ENCODE results near the gene NXNL1. TPM values are rescaled to one million over a fixed set of nuclear protein-coding genes. Genes with fewer than 3 reads are reported as not detected.

The NXNL1 gene
- total RNA-seq, result not detected in 2 replicates

GRCh38 chr19:17460372-17461230 lies at the start of gene NXNL1:
Gene NXNL1, minus strand, starts transcription at chr19:17460926. Its CDS starts 57 bp downstream, at chr19:17460869.

GRCh38 chr19:17470068-17470841 lies 9.5 kb upstream of the NXNL1 start, which contains the start of gene SLC27A1:
Gene SLC27A1, plus strand, starts transcription at chr19:17470524. Its CDS starts 17 bp downstream, at chr19:17470541.

GRCh38 chr19:17448131-17448967 lies 12.4 kb downstream of the NXNL1 start, which contains the start of gene TMEM221:
Gene TMEM221, minus strand, starts transcription at chr19:17448668. Its CDS starts 206 bp downstream, at chr19:17448462.

GRCh38 chr19:17419621-17420474 lies 40.9 kb downstream of the NXNL1 start, which contains the start of gene MVB12A:
Gene MVB12A, plus strand, starts transcription at chr19:17420047. Its CDS starts 89 bp downstream, at chr19:17420136.

Other genes starting within 250 kb of the NXNL1 start
- gene USE1, start 245.6 kb downstream of the NXNL1 start, total RNA-seq, result 16.6 and 19.0 TPM in 2 replicates
- 4.3 and 5.3 TPM in 2 replicates for gene OCEL1, start 234.7 kb downstream of the NXNL1 start, total RNA-seq
- 44.4 and 54.9 TPM in 2 replicates for gene NR2F6, start 215.0 kb downstream of the NXNL1 start, total RNA-seq
- gene USHBP1, start 196.2 kb downstream of the NXNL1 start, total RNA-seq, result 0.05 TPM in 1 of 2 replicates, not detected in the other
- 75.2 and 78.1 TPM in 2 replicates for gene BABAM1, start 193.5 kb downstream of the NXNL1 start, total RNA-seq
- gene ANKLE1, start 179.0 kb downstream of the NXNL1 start, total RNA-seq, result 0.51 and 0.59 TPM in 2 replicates
- 11.6 and 14.0 TPM in 2 replicates for gene ABHD8, start 157.5 kb downstream of the NXNL1 start, total RNA-seq
- gene MRPL34, start 155.1 kb downstream of the NXNL1 start, total RNA-seq, result 21.4 and 23.2 TPM in 2 replicates
- gene DDA1, start 151.4 kb downstream of the NXNL1 start, total RNA-seq, result 27.3 and 37.1 TPM in 2 replicates
- gene ANO8, start 126.1 kb downstream of the NXNL1 start, total RNA-seq, result 4.5 and 7.6 TPM in 2 replicates
- gene GTPBP3, start 123.4 kb downstream of the NXNL1 start, total RNA-seq, result 17.2 and 17.4 TPM in 2 replicates
- gene PLVAP, start 83.6 kb downstream of the NXNL1 start, total RNA-seq, result not detected in 2 replicates
- gene CCDC194, start 66.7 kb downstream of the NXNL1 start, total RNA-seq, result not detected in 2 replicates
- 0.92 and 4.5 TPM in 2 replicates for gene BST2, start 55.3 kb downstream of the NXNL1 start, total RNA-seq
- 32.3 and 41.0 TPM in 2 replicates for gene MVB12A, start 40.9 kb downstream of the NXNL1 start, total RNA-seq
- under 0.01 TPM in 1 of 2 replicates, not detected in the other for gene TMEM221, start 12.3 kb downstream of the NXNL1 start, total RNA-seq
- 17.4 and 17.8 TPM in 2 replicates for gene SLC27A1, start 9.6 kb upstream of the NXNL1 start, total RNA-seq
- 55.5 and 55.7 TPM in 2 replicates for gene PGLS, start 50.7 kb upstream of the NXNL1 start, total RNA-seq
- gene COLGALT1, start 94.7 kb upstream of the NXNL1 start, total RNA-seq, result 140 and 222 TPM in 2 replicates
- 0.30 and 0.97 TPM in 2 replicates for gene UNC13A, start 227.4 kb upstream of the NXNL1 start, total RNA-seq